K562 (cell line): Measurements from ENCODE around the gene CNTRL. TPM values are rescaled to one million over a fixed set of nuclear protein-coding genes. Genes with fewer than 3 reads are reported as not detected.
A peak's percentile ranks its signal among the peaks of the same experiment; 100 is the strongest.

Experiments
- BRCA1 ChIP-seq, 2 experiments: fragments of 450-650 bp in 1 of 2; sonication (generic) in 1 of 2; formaldehyde crosslinking in 1 of 2; IDR thresholded peaks; 2 replicates each; pipeline versions ENCODE4 v1.5.0 to v1.6.1; 2017 to 2020; ENCODE audit warnings: mild to moderate bottlenecking in 1 of 2, missing genetic modification reagents in 1 of 2
- CC2D1A ChIP-seq: fragments of 450-650 bp; IDR thresholded peaks from 2 replicates; pipeline ENCODE4 v1.6.1; 2017; ENCODE audit warnings: mild to moderate bottlenecking
- ETV5 ChIP-seq: sonication (generic); formaldehyde crosslinking; IDR thresholded peaks from 2 replicates; pipeline ENCODE4 v1.4.0; 2020; ENCODE audit warnings: low read depth, mild to moderate bottlenecking, missing genetic modification reagents
- FOXP4 ChIP-seq: sonication (generic); formaldehyde crosslinking; IDR thresholded peaks from 2 replicates; pipeline ENCODE4 v1.8.0; 2022; ENCODE audit warnings: mild to moderate bottlenecking, missing genetic modification reagents, borderline replicate concordance
- HDAC6 ChIP-seq: IDR thresholded peaks from 2 replicates; pipeline ENCODE4 v1.6.1; 2012; ENCODE audit warnings: low read depth, mild to moderate bottlenecking, control low read depth, inconsistent platforms, low read length, moderate library complexity
- SREBF2 ChIP-seq: sonication (generic); formaldehyde crosslinking; IDR thresholded peaks from 2 replicates; pipeline ENCODE4 v1.4.0; 2020; ENCODE audit warnings: mild to moderate bottlenecking, missing genetic modification reagents
- STAT6 ChIP-seq: sonication (generic); formaldehyde crosslinking; IDR thresholded peaks from 2 replicates; pipeline ENCODE4 v1.8.1; 2023; ENCODE audit warnings: mild to moderate bottlenecking, missing genetic modification reagents
- ZBTB2 ChIP-seq: fragments of 450-650 bp; IDR thresholded peaks from 2 replicates; pipeline ENCODE4 v1.6.1; 2016; ENCODE audit warnings: antibody characterized with exemption
- ZBTB7A ChIP-seq: IDR thresholded peaks from 2 replicates; pipeline ENCODE4 v1.6.1; 2011; ENCODE audit warnings: low read depth, mild to moderate bottlenecking, low read length, moderate library complexity, borderline replicate concordance; ENCODE audit not compliant: control insufficient read depth
- ZBTB9 ChIP-seq: fragments of 450-650 bp; formaldehyde crosslinking; IDR thresholded peaks from 2 replicates; pipeline ENCODE4 v1.4.0; 2020; ENCODE audit warnings: mild to moderate bottlenecking, moderate library complexity
- ZNF197 ChIP-seq: fragments of 200-800 bp; sonication (Bioruptor generic); IDR thresholded peaks from 2 replicates; pipeline ENCODE4 v1.6.1; 2016; ENCODE audit warnings: low read depth, missing genetic modification characterization, missing compliant biosample characterization
- ZNF224 ChIP-seq: sonication (generic); formaldehyde crosslinking; IDR thresholded peaks from 2 replicates; pipeline ENCODE4 v1.8.0; 2022; ENCODE audit warnings: mild to moderate bottlenecking, missing genetic modification reagents
- ZNF511 ChIP-seq: sonication (generic); formaldehyde crosslinking; IDR thresholded peaks from 2 replicates; pipeline ENCODE4 v1.8.0; 2022; ENCODE audit warnings: mild to moderate bottlenecking, missing genetic modification reagents
- ZNF512 ChIP-seq: IDR thresholded peaks from 2 replicates; pipeline ENCODE4 v1.6.1; 2016; ENCODE audit warnings: missing genetic modification characterization, missing compliant biosample characterization
- ZNF740 ChIP-seq, 3 experiments: fragments of 200-800 bp in 1 of 3; sonication (Bioruptor generic) in 1 of 3; sonication (generic) in 1 of 3; formaldehyde crosslinking in 1 of 3; IDR thresholded peaks; 2 replicates each; pipeline versions ENCODE4 v1.6.1 to v1.8.0; 2016 to 2022; ENCODE audit warnings: mild to moderate bottlenecking in 2 of 3, missing compliant biosample characterization in 2 of 3, missing genetic modification characterization in 2 of 3, missing genetic modification reagents in 1 of 3
- ZSCAN32 ChIP-seq: fragments of 450-650 bp; formaldehyde crosslinking; IDR thresholded peaks from 2 replicates; pipeline ENCODE4 v1.4.0; 2020; ENCODE audit warnings: mild to moderate bottlenecking, moderate library complexity
- polyA plus RNA-seq, 8 experiments: library from polyadenylated mRNA; depleted of rRNA in 4 of 8; stranded (reverse) in 5 of 8; unstranded in 3 of 8; fragments of >200 nt; fragmentation: Nextera tagmentation in 2 of 8; fragmentation: Illumina TruSeq in 1 of 8; extraction: Ambion mirVana in 2 of 8; extraction: Trizol in 1 of 8; gene quantifications; 2 replicates each; pipeline versions ENCODE4 v1.2.1 to v1.2.3, GENCODE V29; 2011 to 2014; ENCODE audit warnings: inconsistent platforms in 1 of 8, missing spikeins in 1 of 8
- total RNA-seq, 7 experiments: library from RNA; depleted of rRNA in 6 of 7; stranded (reverse); fragments of >200 nt in 6 of 7; fragmentation: Illumina TruSeq in 2 of 7; extraction: Trizol in 2 of 7; gene quantifications; 2 replicates each; pipeline versions ENCODE4 v1.2.1 to v1.2.3, GENCODE V29; 2011 to 2021; ENCODE audit warnings: low replicate concordance in 1 of 7

The CNTRL gene
- total and polyA plus RNA-seq, 9 of the 15 experiments (the other 6 are each of a cell fraction or from before 2014, with no cell fraction given), result 9.2 to 28.9 (median 20.5) TPM

GRCh38 chr9:121214005-121214404 lies 139.2 kb downstream of the CNTRL start (continued):
- TF ChIP-seq STAT6, result no peak
- TF ChIP-seq ZNF512, result peak; percentile 52; the same call in 1 of the 2 replicates
- TF ChIP-seq CC2D1A, result no peak
- no peak for TF ChIP-seq BRCA1 (IDR thresholded peaks at IDR 0.05)
- TF ChIP-seq BRCA1 (CRISPR knock-in tag; IDR thresholded peaks at IDR 0.05), result no peak
- TF ChIP-seq ZBTB7A, result no peak
- TF ChIP-seq FOXP4 (CRISPR knock-in tag), result no peak
- no peak for TF ChIP-seq HDAC6
- TF ChIP-seq ZNF511 (CRISPR knock-in tag), result no peak
- no peak for TF ChIP-seq ZNF197
- no peak for TF ChIP-seq ZNF740 (CRISPR knock-in tag; IDR thresholded peaks at IDR 0.05)
- no peak for TF ChIP-seq ZNF740 (tag; IDR thresholded peaks at IDR 0.05)
- no peak for TF ChIP-seq ZSCAN32 (CRISPR knock-in tag)
- TF ChIP-seq ETV5 (CRISPR knock-in tag), result no peak
- TF ChIP-seq ZNF224, result no peak
- TF ChIP-seq ZBTB9 (CRISPR knock-in tag), result no peak
- TF ChIP-seq ZBTB2, result 0 out of 2 replicates have a peak, but pooled peaks have one; percentile 58
- TF ChIP-seq SREBF2 (CRISPR knock-in tag), result no peak
